HG03108 (cell line): ENCODE data around the gene TRAF3.
"Not testable (repeated sequence)": the region's sequence is repeated elsewhere in the genome, so short reads cannot be mapped to it uniquely, and the experiment has no call there.

Experiments used
- ATAC-seq: cut with Tn5 transposase; IDR thresholded peaks from one replicate; pipeline ENCODE4 v1.9.1; 2021; ENCODE audit warnings: moderate library complexity; ENCODE audit not compliant: unreplicated experiment

The TRAF3 gene

GRCh38 chr14:102883554-102883953 lies 106.3 kb downstream of the TRAF3 start:
- ATAC-seq = no peak

- ATAC-seq = no peak
Measured at GRCh38 chr14:102885737-102886447, 108.6 kb downstream of the TRAF3 start.

DNA sequence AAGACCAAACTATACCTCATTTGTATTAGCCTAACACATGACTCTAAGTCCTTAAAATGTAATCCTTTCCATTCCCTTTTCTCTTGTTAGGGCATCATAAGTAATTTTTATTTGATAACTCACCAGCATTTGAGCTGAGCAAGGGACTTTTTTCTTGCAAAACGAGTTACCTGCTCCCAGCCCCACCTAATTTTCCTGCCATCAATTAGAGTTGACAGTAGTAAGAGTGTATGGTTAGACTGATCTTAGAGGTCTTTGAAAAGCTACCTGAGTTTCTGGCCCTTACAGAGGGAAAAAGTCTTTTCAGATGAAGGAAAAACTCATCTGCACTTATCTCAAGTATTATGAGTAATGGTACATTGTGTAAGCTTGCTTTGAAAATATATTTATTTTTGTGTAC lies 111.5 kb downstream of the TRAF3 start:
- no peak for ATAC-seq

- no peak for ATAC-seq
Measured at GRCh38 chr14:102889615-102890014, 112.4 kb downstream of the TRAF3 start.

GRCh38 chr14:102891111-102891510 lies 113.9 kb downstream of the TRAF3 start:
- no peak for ATAC-seq

- ATAC-seq = no peak
Measured at GRCh38 chr14:102891556-102891955, 114.3 kb downstream of the TRAF3 start.

DNA sequence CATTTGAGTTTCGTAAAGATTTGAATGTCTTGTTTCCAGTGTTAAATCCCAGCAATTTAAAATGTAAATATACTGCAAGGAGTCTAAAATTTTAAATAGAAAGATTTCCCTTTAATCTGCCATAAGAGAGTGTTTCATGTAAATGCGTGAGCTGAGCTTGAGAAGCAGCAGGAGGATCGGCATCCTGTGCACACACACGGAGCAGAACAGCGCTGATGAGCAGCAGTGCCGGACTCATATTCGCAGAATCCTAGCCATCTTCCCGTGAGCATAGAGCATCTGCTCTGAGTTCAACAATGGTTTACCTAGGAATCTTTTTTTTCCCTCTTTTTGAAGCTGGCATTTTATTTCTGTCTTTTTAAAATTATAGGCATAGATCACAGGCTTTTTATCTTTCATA lies 115.4 kb downstream of the TRAF3 start:
- no peak for ATAC-seq

GRCh38 chr14:102893452-102893851 lies 116.2 kb downstream of the TRAF3 start:
- no peak for ATAC-seq

DNA sequence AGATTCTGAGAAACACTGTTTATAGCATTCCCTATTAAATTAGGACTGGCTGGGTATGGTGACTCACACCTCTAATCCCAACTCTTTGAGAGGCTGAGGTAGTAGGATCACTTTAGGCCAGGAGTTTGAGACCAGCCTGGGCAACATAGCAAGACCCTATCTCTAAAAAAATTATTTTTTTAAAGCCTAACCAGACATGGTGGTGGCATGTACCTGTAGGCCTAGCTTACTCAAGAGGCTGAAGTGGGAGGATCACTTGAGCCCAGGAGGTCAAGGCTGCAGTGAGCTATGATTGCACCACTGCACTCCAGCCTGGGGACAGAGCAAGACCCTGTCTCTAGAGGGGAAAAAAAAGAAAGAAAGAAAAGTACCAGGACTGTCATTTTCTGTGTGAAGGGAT lies 119.5 kb downstream of the TRAF3 start:
- ATAC-seq = not testable (repeated sequence)

DNA sequence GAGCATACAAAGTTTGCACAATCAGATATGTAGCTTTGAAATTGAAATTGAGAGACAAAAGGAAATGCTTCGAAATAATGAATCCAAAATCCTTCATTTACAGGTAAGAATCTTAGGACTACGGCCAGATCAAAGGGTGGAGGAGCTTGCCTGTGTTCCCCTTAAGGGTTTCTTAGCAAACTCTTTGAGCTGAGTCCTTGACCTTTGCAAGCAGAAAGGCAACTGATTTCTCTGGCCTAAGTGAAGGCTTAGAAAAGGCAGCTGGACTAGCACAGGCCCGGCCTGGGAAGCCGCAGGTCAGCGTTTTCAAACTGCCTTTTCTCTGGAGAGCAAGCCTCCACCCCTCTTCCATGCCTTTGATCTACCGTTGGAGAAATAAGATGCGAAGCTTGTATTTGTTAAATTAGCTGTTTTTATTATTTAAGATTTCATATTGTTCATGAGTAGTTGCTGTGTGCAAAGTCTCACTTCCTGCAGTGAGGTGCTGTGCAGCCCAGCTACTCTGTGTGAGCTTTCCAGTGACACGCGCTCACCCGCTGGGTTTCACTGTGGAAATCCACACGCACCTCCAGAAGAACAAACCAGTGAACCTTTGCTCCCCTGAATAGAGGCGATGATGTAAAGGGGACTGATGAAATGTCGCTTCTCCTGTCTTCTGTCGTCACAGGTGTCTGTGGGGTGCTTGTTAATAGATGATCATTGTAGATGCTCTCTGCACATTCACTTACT lies 120.2 kb downstream of the TRAF3 start:
- no peak for ATAC-seq

DNA sequence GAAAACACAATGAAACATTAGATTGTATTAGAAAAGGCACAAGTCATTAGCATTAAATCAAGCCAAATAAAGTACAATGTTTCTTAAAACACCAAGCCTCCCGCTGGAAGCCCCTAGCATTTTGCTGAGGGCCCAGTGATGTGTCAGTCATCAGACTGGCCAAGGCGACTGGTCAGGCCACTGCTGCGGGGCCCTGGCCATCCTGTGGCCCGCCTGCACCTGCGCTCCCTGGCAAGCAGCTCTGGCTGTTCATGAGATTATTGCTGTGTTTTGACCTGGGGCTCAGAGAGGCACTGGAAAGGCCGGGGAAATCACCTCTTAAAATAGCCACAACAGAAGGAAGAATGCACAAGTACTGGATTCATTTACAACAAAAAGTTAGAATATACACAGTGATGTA lies 121.0 kb downstream of the TRAF3 start:
- no peak for ATAC-seq

GRCh38 chr14:102898776-102899515 lies 121.7 kb downstream of the TRAF3 start:
- ATAC-seq = no peak

GRCh38 chr14:102899516-102899900 lies 122.3 kb downstream of the TRAF3 start:
- no peak for ATAC-seq

DNA sequence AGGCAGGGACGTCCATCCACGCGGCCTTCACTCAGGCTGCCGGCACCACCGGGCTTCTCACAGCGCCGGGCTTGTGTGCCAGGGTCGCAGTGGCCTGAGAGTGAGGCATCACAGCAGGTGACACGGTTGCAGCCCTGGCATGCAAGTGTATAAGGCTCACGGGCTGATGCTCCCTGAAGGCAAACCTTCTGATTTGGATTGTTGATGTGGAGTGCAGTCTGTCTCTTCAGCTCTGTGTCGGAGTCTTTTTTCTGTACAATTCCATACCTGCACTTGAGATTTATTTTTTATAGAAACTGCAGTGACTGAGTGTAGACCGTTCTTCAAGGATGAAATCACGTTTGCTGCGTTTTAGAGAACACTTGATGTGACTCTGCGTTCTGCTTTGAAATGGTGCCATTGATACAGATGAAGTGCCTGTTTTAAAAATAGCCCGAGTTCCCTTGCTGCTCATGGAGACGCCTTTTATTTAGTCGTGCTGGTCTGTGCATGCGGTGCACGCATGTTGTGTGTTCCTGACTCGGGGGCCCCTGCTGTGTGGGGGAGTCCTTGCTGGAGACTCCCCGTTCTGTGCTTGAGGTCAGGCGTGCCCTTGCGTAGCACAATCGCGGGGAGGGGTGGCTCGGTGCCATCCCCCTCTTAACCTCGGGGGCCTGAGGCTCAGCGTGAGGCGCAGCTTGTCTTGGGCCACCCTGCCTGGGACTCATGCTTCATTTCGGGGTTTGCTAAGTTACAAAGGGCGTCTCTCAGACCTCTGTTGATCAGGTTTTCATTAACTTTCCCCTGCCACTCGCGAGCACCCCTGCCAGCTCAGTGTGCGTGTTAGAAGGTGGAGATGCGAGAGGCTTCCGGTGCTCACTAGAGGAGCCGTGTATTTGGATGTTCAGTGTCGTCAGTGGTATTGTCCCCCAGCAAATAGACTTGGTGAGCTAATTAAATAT lies 123.7 kb downstream of the TRAF3 start:
- peak; percentile 49 for ATAC-seq

DNA sequence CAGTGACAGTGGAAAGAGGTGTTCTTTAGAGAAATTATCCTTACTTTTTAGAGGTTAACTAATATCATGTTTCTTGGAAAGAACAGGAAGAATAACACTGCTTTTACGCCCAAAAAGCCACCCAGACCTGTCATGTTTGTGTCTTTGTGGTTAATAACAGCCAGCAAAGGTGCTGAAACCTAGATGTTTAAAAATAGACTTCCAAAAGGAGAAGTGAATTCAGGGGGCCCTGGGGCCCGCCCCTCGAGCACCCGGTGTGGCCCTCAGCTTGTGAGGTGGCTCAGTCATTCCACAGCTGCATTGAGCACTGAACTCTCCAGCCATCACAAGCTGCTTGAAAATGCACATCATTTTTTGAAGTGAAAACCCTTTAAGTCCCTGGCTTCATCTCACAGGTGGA lies 124.4 kb downstream of the TRAF3 start:
- peak; percentile 66 for ATAC-seq

GRCh38 chr14:102902086-102902485 lies 124.8 kb downstream of the TRAF3 start:
- ATAC-seq = no peak

- ATAC-seq = no peak
Measured at GRCh38 chr14:102902523-102903247, 125.4 kb downstream of the TRAF3 start.

DNA sequence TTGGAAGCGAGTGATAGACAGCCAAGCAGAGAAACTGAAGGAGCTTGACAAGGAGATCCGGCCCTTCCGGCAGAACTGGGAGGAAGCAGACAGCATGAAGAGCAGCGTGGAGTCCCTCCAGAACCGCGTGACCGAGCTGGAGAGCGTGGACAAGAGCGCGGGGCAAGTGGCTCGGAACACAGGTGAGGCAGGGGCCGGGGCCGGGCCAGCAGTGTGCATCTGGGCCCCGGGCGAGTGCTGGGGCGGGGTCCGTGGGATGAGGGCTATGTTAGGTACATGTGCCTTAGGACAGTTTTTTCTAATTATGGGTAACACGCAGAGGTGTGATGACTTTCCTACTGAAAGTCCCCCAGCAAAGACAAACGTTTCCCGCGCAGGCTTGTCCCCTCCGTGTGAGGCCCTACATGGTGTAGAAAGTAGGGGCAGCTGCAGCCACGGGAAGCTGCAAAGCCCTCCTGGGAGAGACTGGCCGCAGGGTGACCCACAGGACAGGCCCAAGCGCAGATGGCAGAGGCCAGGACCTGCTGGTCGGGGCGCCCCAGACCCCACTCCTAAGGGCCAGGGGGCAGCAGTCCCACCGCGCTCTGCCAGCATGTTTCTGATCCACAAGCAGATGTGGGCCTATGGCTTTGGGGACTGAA lies 126.1 kb downstream of the TRAF3 start:
- ATAC-seq = no peak

GRCh38 chr14:102903889-102904512 lies 126.8 kb downstream of the TRAF3 start:
- no peak for ATAC-seq
